ENCODE data around the gene TUBA3E. TPM values are rescaled to one million over a fixed set of nuclear protein-coding genes. Genes with fewer than 3 reads are reported as not detected.
"Not testable (repeated sequence)": the region's sequence is repeated elsewhere in the genome, so short reads cannot be mapped to it uniquely, and the experiment has no call there.

Gene TUBA3E
- polyA plus RNA-seq, 1 donor = 0.18 TPM

GRCh38 chr2:130162486-130162885 lies 35.8 kb downstream of the TUBA3E start:
- DNase-seq = not testable (repeated sequence)

GRCh38 chr2:130160838-130161705 lies 37.2 kb downstream of the TUBA3E start:
- DNase-seq = not testable (repeated sequence)

- DNase-seq = no peak
These were observed 38.1 kb downstream of the TUBA3E start for GRCh38 chr2:130160131-130160530.

GRCh38 chr2:130159376-130159775 lies 38.9 kb downstream of the TUBA3E start:
- DNase-seq = not testable (repeated sequence)

GRCh38 chr2:130158631-130159030 lies 39.6 kb downstream of the TUBA3E start:
- DNase-seq = no peak

- not testable (repeated sequence) for DNase-seq
These were observed 40.3 kb downstream of the TUBA3E start for GRCh38 chr2:130157825-130158514.

- DNase-seq = not testable (repeated sequence)
These were observed 40.9 kb downstream of the TUBA3E start for GRCh38 chr2:130157354-130157753.

- no peak for DNase-seq
These were observed 41.6 kb downstream of the TUBA3E start for GRCh38 chr2:130156624-130157004.

GRCh38 chr2:130155956-130156623 lies 42.1 kb downstream of the TUBA3E start:
- DNase-seq = not testable (repeated sequence)

GRCh38 chr2:130154773-130155765 lies 43.2 kb downstream of the TUBA3E start:
- no peak for DNase-seq

- not testable (repeated sequence) for DNase-seq
These were observed 43.8 kb downstream of the TUBA3E start for GRCh38 chr2:130154423-130154770.

GRCh38 chr2:130153721-130154422 lies 44.4 kb downstream of the TUBA3E start:
- DNase-seq = not testable (repeated sequence)

- no peak for DNase-seq
These were observed 45.2 kb downstream of the TUBA3E start for GRCh38 chr2:130152816-130153595.

- DNase-seq = not testable (repeated sequence)
These were observed 46.0 kb downstream of the TUBA3E start for GRCh38 chr2:130152136-130152815.

- DNase-seq = not testable (repeated sequence)
These were observed 47.1 kb downstream of the TUBA3E start for GRCh38 chr2:130151145-130151512.

GRCh38 chr2:130150181-130151144 lies 47.8 kb downstream of the TUBA3E start:
- no peak for DNase-seq

- not testable (repeated sequence) for DNase-seq
These were observed 49.7 kb downstream of the TUBA3E start for GRCh38 chr2:130148515-130148914.

- DNase-seq = not testable (repeated sequence)
These were observed 53.2 kb downstream of the TUBA3E start, which contains the start of gene CCDC74B for GRCh38 chr2:130145006-130145414. Gene CCDC74B, minus strand, starts transcription at chr2:130145112. Its CDS starts 116 bp downstream, at chr2:130144996.

Data from left kidney (tissue), 2 donors.